ENCODE data around the gene TBC1D12.

GRCh38 chr10:94546901-94547185 lies 144.5 kb downstream of the TBC1D12 start:
- TF ChIP-seq CTCF (IDR thresholded peaks at IDR 0.05; ENCODE audit: low read length) (no peak), EZH2 (IDR thresholded peaks at IDR 0.05; ENCODE audit: borderline replicate concordance, low read length) (no peak)
